K562 treated with DMSO at 1 percent for 48 hours (cell line): Measurements from ENCODE around the gene HSFX3. TPM values are rescaled to one million over a fixed set of nuclear protein-coding genes. Genes with fewer than 3 reads are reported as not detected.

Experiments used
- total RNA-seq: library from RNA; unstranded; fragments of 300-600 nt; gene quantifications from 2 replicates; pipeline ENCODE4 v1.2.3, GENCODE V29; 2022; ENCODE audit warnings: low replicate concordance; ENCODE audit errors: extremely low read depth

The HSFX3 gene
- total RNA-seq: not detected in 2 replicates

GRCh38 chrX:149549701-149550100 lies at the start of gene HSFX3:
Gene HSFX3, minus strand, starts transcription at chrX:149549924. Its CDS starts 72 bp downstream, at chrX:149549852.

GRCh38 chrX:149595214-149595613 lies 45.5 kb upstream of the HSFX3 start, which contains the start of gene HSFX2:
Gene HSFX2, minus strand, starts transcription at chrX:149595314. Its CDS starts 614 bp downstream, at chrX:149594700.

GRCh38 chrX:149587359-149587758 lies 37.6 kb upstream of the HSFX3 start, which contains the start of gene MAGEA9B:
Gene MAGEA9B, minus strand, starts transcription at chrX:149587459. Its CDS starts 4,280 bp downstream, at chrX:149583179.

GRCh38 chrX:149540621-149541520 lies 8.9 kb downstream of the HSFX3 start, which contains the start of gene EOLA1:
Gene EOLA1, plus strand, starts transcription at chrX:149541012. Its CDS starts 4,619 bp downstream, at chrX:149545631.

GRCh38 chrX:149504915-149505651 lies 44.6 kb downstream of the HSFX3 start, which contains the start of gene IDS:
Gene IDS, minus strand, starts transcription at chrX:149505306. Its CDS starts 169 bp downstream, at chrX:149505137.

Other genes starting within 250 kb of the HSFX3 start
- gene IDS, start 44.6 kb downstream of the HSFX3 start, total RNA-seq: not detected in 2 replicates
- not detected in 2 replicates for gene EOLA1, start 8.9 kb downstream of the HSFX3 start, total RNA-seq
- not detected in 2 replicates for gene MAGEA9B, start 37.5 kb upstream of the HSFX3 start, total RNA-seq
- not detected in 2 replicates for gene HSFX2, start 45.4 kb upstream of the HSFX3 start, total RNA-seq
- not detected in 2 replicates for gene TMEM185A, start 81.9 kb upstream of the HSFX3 start, total RNA-seq
- not detected in 2 replicates for gene MAGEA11, start 162.1 kb upstream of the HSFX3 start, total RNA-seq
- gene HSFX1, start 224.1 kb upstream of the HSFX3 start, total RNA-seq: not detected in 2 replicates
- not detected in 2 replicates for gene MAGEA9, start 232.0 kb upstream of the HSFX3 start, total RNA-seq